ENCODE data around the gene GGCX.
"Not testable (repeated sequence)": the region's sequence is repeated elsewhere in the genome, so short reads cannot be mapped to it uniquely, and the experiment has no call there.

Gene GGCX

GRCh38 chr2:85561280-85562212 lies at the start of gene GGCX:
GGCX (minus strand) TSS chr2:85561493; CDS start chr2:85561428, 65 bp downstream.
- DNase-seq = peak; percentile 93 to 94

GRCh38 chr2:85607268-85608215 lies 46.2 kb upstream of the GGCX start:
- no peak for DNase-seq

DNA sequence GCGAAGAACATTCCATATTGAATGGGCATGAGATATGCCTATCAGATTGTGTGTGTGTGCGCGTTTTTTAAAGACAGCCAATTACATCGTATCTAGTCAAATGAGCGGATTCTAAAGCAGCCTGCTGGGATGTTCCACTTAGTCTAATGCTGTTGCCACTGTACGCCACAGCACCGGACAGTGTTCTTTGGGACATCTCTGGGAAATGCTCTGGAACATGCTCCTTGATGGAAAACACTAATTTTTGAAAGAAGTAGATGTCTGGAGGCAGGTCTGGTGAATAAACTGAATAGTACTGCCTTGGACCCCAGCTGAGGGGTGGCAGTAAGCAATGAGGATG lies 44.8 kb upstream of the GGCX start:
- no peak for DNase-seq

- DNase-seq = no peak
Measured at GRCh38 chr2:85605406-85606115, 44.3 kb upstream of the GGCX start.

DNA sequence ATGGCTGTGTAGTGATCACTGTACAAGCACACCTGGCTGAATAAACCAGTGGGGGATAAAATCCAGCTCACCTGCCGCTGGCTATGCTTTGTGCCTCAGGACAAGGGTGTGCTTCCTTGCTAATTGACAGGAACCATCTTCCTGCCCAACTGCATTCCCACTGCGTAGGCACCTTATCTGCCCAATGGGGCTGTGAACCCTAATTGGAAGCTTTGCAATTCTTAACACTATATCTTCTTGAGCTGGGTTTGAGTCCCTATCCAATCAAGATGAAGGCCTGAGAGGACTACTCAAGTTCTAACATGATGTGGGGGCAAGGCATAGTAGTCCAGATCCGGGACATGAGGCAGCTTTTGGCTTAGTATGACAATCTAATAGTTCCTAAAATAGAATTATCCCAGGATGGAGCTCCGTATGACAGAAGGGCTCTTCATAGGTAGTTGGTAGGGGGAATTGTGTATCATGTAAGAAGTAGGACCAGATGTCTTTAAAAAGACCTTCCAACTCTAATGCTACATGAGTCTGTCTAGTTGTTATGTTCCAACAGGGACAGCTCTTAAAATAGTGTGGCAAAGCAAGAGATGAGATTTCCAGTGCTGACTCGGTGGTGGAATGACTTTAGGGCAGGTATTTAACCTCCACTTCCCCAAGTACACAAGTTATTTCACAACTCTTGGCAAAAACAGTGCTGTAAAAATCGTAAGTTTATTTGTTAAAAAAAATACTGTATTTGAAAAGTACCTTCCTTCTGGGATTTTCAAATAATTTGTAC lies 43.5 kb upstream of the GGCX start:
- DNase-seq = no peak

DNA sequence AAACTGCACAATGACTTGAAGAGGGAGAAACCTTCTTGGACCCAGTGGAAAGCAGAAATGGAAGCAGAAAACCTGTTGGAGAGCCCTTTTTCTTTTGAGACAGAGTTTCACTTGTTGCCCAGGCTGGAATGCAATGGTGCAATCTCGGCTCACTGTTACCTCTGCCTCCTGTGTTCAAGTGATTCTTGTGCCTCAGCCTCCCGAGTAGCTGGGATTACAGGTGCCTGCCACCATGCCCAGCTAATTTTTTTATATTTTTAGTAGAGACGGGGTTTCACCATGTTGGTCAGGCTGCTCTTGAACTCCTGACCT lies 42.8 kb upstream of the GGCX start:
- DNase-seq = not testable (repeated sequence)

DNA sequence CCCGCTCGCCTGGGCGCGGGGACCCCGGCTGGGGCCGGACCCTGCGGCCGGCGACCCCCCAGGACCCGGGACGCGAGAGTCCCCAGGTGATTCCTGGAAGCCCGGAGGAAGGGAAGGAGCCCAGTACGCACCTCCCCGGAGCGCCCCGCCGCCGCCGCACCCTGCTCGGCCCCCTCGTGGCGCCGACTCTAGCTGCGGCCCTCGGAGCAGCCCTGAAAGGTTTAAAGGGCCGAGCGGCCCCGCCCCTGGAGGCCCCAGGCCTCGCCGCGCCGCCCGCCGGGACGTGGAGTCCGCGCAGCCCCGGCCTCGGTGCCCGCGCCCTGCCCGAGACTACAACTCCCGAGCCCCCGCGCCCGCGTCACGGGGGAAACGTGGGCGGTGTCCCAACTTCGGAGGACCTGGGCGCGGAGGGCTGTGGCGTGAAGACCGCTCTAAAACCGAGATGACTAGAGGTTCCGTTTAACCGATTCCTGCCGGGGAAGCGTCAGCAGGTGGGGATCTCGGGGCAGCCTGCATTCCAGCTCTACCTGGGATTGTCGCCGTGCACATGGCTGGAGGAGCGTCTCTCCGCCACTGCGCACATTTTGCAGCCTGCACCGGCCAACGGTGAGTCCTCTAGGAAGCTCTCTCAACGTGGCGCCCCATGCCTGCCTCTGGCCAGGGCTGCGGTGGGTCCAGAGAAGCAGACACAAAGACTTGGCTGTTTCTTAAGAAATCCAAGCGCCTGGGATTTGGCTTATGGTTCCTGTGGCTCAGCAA lies 41.4 kb upstream of the GGCX start, which contains the start of gene TMEM150A:
Gene TMEM150A, minus strand, starts transcription at position 223 of the 759 bp plus-strand sequence. CDS start 750 bp downstream, outside the sequence.
- DNase-seq = peak; percentile 77 to 79

DNA sequence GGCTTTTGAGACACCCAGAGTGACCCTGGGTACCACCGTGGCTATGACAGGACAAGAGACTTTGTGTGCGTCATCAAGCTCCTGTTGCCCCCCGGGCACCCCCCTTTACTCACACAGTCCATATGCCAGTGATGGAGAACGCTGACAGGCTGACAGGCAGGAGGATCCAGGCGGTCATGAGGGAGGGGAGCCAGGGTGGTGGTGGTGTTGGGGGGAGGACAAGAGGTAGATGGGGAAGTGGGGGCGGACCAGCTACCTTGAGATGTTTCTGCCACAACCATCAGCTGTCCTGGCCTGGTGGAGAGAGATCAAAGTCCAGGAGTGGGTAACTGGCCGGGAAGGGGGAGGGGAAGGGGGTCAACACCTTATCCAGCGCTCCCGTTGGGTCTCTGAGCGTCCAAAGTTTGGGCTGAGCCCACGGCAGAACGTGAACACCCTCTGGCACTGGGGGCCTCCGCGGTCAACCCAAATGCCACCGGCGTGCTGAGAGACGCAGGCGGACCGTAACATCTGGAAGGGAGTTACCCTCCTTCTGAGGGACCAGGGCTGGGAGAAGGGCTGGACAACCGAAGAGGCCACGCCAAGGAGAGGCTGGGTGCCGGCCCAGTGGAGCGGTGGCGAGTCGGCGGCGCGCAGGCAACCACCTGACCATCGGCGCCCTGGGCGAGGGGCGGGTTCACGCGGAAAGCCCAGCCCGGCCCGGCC lies 40.6 kb upstream of the GGCX start:
- no peak for DNase-seq

GRCh38 chr2:85600951-85601770 lies 39.9 kb upstream of the GGCX start:
- no peak for DNase-seq

GRCh38 chr2:85600235-85600575 lies 38.9 kb upstream of the GGCX start:
- no peak for DNase-seq

DNA sequence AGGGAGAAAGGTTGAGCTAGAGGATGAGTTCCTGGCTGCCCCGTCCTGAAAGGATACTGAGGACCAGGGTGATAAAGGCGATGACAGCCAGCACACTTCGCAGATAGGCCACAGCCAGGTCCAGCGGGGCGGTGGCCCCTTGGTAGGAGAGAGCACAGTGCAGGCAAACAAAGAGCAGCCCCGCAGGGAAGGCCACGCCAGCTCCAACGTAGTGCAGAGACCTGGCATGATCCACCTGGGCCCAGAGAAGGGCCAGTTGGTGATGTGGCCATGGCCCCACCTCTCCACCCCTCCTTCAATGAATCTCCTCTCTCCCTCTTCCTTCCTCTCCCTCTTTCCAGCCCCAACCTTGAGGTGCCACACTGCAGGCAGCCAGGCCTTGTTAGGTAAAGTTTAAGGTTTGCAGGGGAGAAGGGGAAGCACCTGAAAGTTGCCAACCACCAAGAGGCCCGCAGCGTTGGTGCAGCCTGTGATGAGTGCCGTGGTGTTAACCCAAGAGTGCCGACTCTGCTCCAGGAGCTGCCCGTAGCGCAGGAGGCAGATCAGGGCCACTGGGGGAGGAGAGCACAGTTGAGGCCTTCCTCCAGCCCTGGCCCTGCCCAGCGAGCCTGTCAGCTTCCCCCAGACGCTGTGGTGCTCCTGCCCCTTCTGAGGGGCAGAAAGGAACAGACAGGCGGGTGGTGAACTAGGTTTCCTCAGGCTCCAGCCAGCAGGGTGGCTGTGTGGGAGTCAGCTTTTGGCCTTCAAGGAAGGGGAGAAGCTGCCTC lies 38.4 kb upstream of the GGCX start:
- no peak for DNase-seq

DNA sequence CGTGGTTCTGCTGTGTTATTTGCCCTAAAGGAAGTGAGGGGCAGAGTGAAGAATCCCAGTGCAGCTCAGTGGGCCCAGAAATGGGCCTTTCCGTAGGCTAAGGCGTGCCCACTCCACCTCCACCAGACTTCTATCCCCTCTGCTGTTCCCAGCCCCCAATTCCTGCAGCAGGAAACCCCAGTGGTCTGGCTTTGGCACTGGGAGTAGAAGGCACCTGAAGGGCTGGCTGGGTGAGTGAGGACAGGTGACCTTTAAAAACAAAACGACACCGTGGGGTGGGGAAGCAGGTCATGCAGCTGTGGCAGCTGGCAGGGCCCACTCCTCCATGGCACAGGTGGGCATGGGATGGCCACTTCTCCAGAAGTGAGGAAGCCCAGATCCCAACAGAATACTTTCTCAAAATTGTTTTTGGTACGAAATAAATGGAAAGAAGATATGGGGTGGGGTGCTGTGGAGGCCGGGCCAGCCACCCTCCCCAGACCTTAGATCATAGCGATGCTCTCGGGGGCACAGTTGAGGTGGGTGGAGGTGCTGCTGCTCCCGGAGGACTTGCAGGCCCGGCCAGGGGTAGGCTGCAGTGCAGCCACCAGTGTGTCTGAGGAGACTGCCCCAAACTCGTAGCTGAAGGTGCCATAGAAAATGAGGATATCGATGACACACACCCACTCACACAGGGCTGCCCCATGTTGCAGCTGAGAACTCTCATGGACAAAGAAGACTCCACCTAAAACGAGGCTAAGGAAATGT lies 37.5 kb upstream of the GGCX start:
- no peak for DNase-seq

DNA sequence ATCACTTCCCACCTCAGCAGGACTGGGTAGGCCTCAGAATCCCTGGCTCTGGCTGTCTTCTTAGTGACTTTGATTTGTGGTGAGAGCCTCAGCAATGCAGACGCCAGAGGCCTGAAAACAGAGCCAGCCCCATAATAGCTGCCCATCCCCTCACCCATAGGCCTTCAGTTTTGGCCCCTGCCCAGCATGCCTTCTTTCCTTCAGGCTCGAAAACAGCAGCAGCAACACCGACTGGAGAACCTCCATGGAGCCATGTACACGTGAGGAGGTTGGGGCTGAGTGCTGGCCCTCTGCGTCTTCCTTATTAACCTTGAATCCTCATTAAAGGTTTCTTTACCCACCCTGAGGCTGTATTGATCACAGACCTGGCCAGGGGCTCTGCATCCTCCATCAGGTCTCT lies 35.9 kb upstream of the GGCX start:
- no peak for DNase-seq

GRCh38 chr2:85596486-85597143 lies 35.3 kb upstream of the GGCX start:
- no peak for DNase-seq

GRCh38 chr2:85596026-85596333 lies 34.7 kb upstream of the GGCX start:
- no peak for DNase-seq

- peak; percentile 83 to 87 for DNase-seq
Measured at GRCh38 chr2:85595301-85596025, 34.2 kb upstream of the GGCX start, which contains the start of gene RNF181. RNF181 (plus strand) TSS chr2:85595745; CDS start chr2:85595764, 19 bp downstream.

DNA sequence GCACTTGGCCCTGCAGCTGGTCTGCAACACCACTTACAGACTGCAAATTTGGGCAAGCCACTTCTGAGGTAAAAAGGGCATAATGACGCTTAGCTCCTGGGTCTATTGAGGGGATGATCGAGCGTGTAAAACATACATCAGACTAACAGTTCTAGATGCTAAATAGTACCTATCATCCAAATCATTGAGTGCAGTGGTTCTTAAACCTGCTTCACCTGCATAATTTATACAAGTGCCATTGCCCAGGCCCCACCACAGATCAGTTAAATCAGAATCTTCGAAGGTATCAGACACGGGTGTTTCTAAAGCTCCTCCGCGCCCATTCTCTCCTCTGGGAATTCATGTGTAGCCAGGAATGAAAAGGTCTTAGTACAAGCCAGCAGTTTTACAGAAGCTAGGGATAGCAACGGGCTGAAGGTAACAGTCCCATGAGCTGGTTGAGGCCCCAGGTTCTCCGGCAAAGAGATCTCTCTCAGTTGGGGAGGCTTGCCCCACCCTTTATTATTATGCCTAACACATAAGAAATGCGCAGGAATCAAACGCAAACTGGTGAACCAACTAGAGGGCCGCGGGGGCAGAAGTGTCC lies 33.5 kb upstream of the GGCX start:
- DNase-seq = no peak
